ENCODE measurements around the gene SLC66A2.

The SLC66A2 gene

GRCh38 chr18:79864006-79864725 lies 87.3 kb downstream of the SLC66A2 start:
- no peak for DNase-seq

- DNase-seq: no peak
Measured at GRCh38 chr18:79863161-79864005, 88.1 kb downstream of the SLC66A2 start.

- no peak for DNase-seq
Measured at GRCh38 chr18:79862562-79862961, 88.9 kb downstream of the SLC66A2 start.

GRCh38 chr18:79861687-79862086 lies 89.8 kb downstream of the SLC66A2 start:
- DNase-seq: no peak

GRCh38 chr18:79859314-79859713 lies 92.1 kb downstream of the SLC66A2 start:
- DNase-seq: no peak

- DNase-seq: no peak
Measured at GRCh38 chr18:79857082-79857671, 94.3 kb downstream of the SLC66A2 start.

- no peak for DNase-seq
Measured at GRCh38 chr18:79856119-79857007, 95.1 kb downstream of the SLC66A2 start.

GRCh38 chr18:79855147-79855933 lies 96.1 kb downstream of the SLC66A2 start:
- DNase-seq: no peak

- DNase-seq: no peak
Measured at GRCh38 chr18:79853993-79854364, 97.5 kb downstream of the SLC66A2 start.

- no peak for DNase-seq
Measured at GRCh38 chr18:79853303-79853992, 98.0 kb downstream of the SLC66A2 start.

GRCh38 chr18:79852561-79853302 lies 98.7 kb downstream of the SLC66A2 start:
- no peak for DNase-seq

All from hippocampal formation (tissue), 2 donors.